Right atrium auricular region (tissue), 2 donors: Measurements from ENCODE around the gene PSD. TPM values are rescaled to one million over a fixed set of nuclear protein-coding genes. Genes with fewer than 3 reads are reported as not detected.
A peak's percentile ranks its signal among the peaks of the same experiment; 100 is the strongest.

Experiments used
- DNase-seq: peaks from one replicate; pipeline ENCODE4 v3.0.0-alpha.2; 2019; ENCODE audit warnings: low spot score
- H3K27ac ChIP-seq, 2 donors: fragments of 200-600 bp; sonication (generic); 1 replicate in 1 of 2; 2 replicates in 1 of 2; pipeline ENCODE4 v1.5.1; 2016 to 2019
- H3K27me3 ChIP-seq, 2 donors: fragments of 200-600 bp; sonication (generic); one replicate each; pipeline versions ENCODE4 v1.5.1 to v1.6.0; 2017 to 2019
- H3K36me3 ChIP-seq: fragments of 200-600 bp; sonication (generic); one replicate; pipeline ENCODE4 v1.5.1; 2016
- H3K4me1 ChIP-seq, 2 donors: fragments of 200-600 bp; sonication (generic); one replicate each; pipeline versions ENCODE4 v1.5.1 to v1.6.0; 2017 to 2019
- H3K4me3 ChIP-seq, 2 donors: fragments of 200-600 bp; sonication (generic); 1 replicate in 1 of 2; 2 replicates in 1 of 2; pipeline ENCODE4 v1.5.1; 2017 to 2019; ENCODE audit warnings: mild to moderate bottlenecking in 1 of 2, moderate library complexity in 1 of 2
- H3K9me3 ChIP-seq, 2 donors: fragments of 200-600 bp; sonication (generic); one replicate each; pipeline ENCODE4 v1.5.1; 2019
- CTCF ChIP-seq, 2 donors: fragments of 200-600 bp; sonication (generic); IDR thresholded peaks; one replicate each; pipeline ENCODE4 v1.5.1; 2019; ENCODE audit warnings: antibody characterized with exemption in 2 of 2
- total RNA-seq, 2 donors: library from RNA; depleted of rRNA; stranded (reverse); fragments of >200 nt; gene quantifications; one replicate each; pipeline ENCODE4 v1.1.0, GENCODE V29; 2016

The PSD gene
- total RNA-seq, 2 donors from 2014 or later, result 2.2 to 9.7 TPM

DNA sequence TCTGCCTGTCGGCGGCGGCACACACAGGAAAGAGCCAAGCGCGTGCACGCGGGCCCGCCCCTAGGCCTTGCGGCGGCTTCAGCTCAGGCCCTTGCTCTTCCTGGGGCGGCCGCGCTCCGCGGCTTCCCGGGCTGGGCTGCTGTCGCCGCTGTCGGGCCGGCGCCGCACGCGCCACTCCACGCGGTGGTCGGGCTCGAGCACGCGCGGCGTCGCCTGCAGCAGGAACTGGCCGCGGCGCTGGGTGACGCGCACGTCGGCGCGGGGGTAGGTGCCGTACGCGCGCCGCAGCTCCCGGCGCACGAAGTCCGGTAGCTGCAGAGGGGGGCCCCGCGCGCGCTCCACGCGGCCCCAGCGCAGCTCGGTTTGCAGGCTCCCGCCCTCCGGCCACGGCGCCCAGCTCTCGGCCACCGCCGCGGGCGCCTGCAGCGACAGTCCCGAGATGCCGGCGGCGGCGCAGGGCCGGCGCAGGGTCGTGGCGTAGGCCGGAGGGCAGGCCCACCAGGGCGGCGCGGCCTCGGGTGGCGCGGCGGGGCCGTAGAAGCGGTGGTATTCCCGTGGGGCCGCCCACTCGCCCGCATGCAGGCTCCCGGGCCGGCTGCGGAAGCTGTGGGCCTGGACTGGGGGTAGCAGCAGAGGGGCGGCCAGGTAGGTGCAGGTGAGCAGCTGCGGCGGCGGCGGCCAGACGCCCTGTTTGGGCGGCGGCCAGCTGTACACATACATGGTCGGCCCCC, 32.0 kb upstream of the PSD start:
- no peak for TF ChIP-seq CTCF (IDR thresholded peaks at IDR 0.05)
- H3K9me3 ChIP-seq, result no peaks in the 10 kb centered on the region
- peak; percentile 73 for DNase-seq

DNA sequence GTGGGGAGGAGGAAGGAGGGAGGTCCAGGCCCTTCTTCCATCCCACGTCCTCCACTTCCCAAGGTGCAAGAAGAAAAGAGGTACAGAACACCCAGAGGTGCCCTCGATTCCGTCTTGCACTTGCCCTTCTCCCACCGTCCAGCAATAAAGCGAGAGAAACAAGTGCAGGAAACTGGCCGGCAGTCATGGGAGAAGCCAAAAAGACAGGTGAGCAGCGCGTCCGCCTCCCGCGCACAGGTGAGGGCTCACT, 31.5 kb upstream of the PSD start:
- Histone ChIP-seq H3K27ac (peak overlapping the region; percentile 76 to 82), H3K27me3 (no peaks in the 10 kb centered on the region), H3K4me3 (peak overlapping the region; percentile 58 to 69), H3K9me3 (no peaks in the 10 kb centered on the region), H3K4me1 (peaks cover 0 to 21% of the 10 kb centered on the region in 2 donors), H3K36me3 (no peaks in the 10 kb centered on the region)
- no peak for TF ChIP-seq CTCF (IDR thresholded peaks at IDR 0.05)
- no peak for DNase-seq

More for the DNA sequence above, 32.0 kb upstream of the PSD start:
- H3K27me3 ChIP-seq, result no peaks in the 10 kb centered on the region
- H3K36me3 ChIP-seq, result no peaks in the 10 kb centered on the region
- H3K4me1 ChIP-seq, result peaks cover 0 to 21% of the 10 kb centered on the region in 2 donors
- H3K27ac ChIP-seq, result peak overlapping the region; percentile 76 to 82
- H3K4me3 ChIP-seq, result peak overlapping the region; percentile 58 to 69

- Histone ChIP-seq H3K27ac (peak overlapping the region; percentile 76 to 82), H3K4me1 (peaks cover 0 to 21% of the 10 kb centered on the region in 2 donors), H3K27me3 (no peaks in the 10 kb centered on the region), H3K4me3 (peak overlapping the region; percentile 58 to 69), H3K9me3 (no peaks in the 10 kb centered on the region), H3K36me3 (no peaks in the 10 kb centered on the region)
- TF ChIP-seq CTCF (IDR thresholded peaks at IDR 0.05), result no peak
- no peak for DNase-seq
Measured at GRCh38 chr10:102449321-102450123, 30.9 kb upstream of the PSD start.

DNA sequence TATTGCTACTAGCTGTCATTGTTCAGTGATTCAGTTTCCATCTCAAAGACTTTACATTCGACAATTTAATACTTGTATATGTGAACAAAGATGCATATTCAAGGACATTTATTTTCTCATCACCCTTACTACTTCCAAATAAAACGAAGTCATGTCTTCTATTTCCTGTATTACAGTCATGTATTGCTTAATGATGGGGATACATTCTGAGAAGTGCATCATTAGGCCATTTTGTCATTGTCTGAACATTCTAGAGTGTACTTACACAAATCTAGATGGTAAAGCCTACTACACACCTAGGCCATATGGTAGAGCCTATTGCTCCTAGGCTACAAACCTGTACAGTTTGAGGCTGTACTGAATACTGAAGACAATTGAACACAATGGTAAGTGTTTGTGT, 26.3 kb upstream of the PSD start:
- H3K27ac ChIP-seq, result no peak overlapping the region
- TF ChIP-seq CTCF (IDR thresholded peaks at IDR 0.05), result no peak
- DNase-seq, result no peak

DNA sequence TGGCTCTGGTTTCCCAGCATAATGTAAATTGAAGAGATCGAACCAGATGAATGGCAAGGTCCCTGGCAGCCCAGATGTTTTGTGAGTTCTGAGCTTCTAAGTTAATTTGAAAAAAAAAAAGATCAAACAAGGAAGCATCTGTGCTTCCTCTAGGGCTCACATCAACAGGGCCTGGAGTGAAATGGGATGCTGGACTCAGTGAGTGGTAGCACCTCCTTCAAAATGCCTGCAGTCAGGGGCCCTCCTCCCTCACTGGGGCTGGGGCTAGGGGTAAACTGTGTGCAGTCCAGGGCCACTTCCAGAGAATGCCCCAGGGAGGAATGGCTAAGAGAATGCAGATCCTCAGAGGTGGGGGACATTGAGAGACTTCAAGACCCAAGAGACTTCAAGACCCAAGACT, 19.8 kb upstream of the PSD start:
- no peaks in the 10 kb centered on the region for H3K9me3 ChIP-seq
- H3K27me3 ChIP-seq, result no peaks in the 10 kb centered on the region
- no peak overlapping the region for H3K27ac ChIP-seq
- no peaks in the 10 kb centered on the region for H3K36me3 ChIP-seq
- H3K4me3 ChIP-seq, result no peak overlapping the region
- H3K4me1 ChIP-seq, result peaks cover 0 to 10% of the 10 kb centered on the region in 2 donors
- DNase-seq, result no peak
- TF ChIP-seq CTCF (IDR thresholded peaks at IDR 0.05), result no peak

More for the DNA sequence above, 26.3 kb upstream of the PSD start:
- no peaks in the 10 kb centered on the region for H3K9me3 ChIP-seq
- peaks cover 0 to 7% of the 10 kb centered on the region in 2 donors for H3K4me1 ChIP-seq
- H3K4me3 ChIP-seq, result no peak overlapping the region
- no peaks in the 10 kb centered on the region for H3K36me3 ChIP-seq
- H3K27me3 ChIP-seq, result no peaks in the 10 kb centered on the region
